K562 (cell line): Measurements from ENCODE around the gene TCF3. TPM values are rescaled to one million over a fixed set of nuclear protein-coding genes. Genes with fewer than 3 reads are reported as not detected.

ENCODE experiments used
- ARHGAP35 ChIP-seq: fragments of 450-650 bp; IDR thresholded peaks from 2 replicates; pipeline ENCODE4 v1.6.1; 2018; ENCODE audit not compliant: partially characterized antibody
- CREB1 ChIP-seq, 2 experiments: sonication (generic) in 1 of 2; formaldehyde crosslinking in 1 of 2; IDR thresholded peaks; 2 replicates each; pipeline versions ENCODE4 v1.6.1 to v1.8.0; 2012 to 2022; ENCODE audit warnings: inconsistent platforms in 1 of 2, mild to moderate bottlenecking in 1 of 2, missing genetic modification reagents in 1 of 2, moderate library complexity in 1 of 2
- KLF10 ChIP-seq: fragments of 250-450 bp; sonication (Bioruptor Pico); IDR thresholded peaks from 2 replicates; pipeline ENCODE4 v1.6.1; 2021; ENCODE audit warnings: matching md5 sums
- POLR2B ChIP-seq: fragments of 450-650 bp; IDR thresholded peaks from 2 replicates; pipeline ENCODE4 v1.6.1; 2018; ENCODE audit warnings: low read depth; ENCODE audit not compliant: partially characterized antibody
- RB1 ChIP-seq: fragments of 450-650 bp; IDR thresholded peaks from 2 replicates; pipeline ENCODE4 v1.6.1; 2017; ENCODE audit warnings: low read depth, mild to moderate bottlenecking
- SMAD1 ChIP-seq: fragments of 150-350 bp; IDR thresholded peaks from 2 replicates; pipeline ENCODE4 v1.6.1; 2014; ENCODE audit warnings: low read length, low read depth; ENCODE audit not compliant: partially characterized antibody
- ZNF79 ChIP-seq: fragments of 250-450 bp; sonication (Bioruptor Pico); IDR thresholded peaks from 2 replicates; pipeline ENCODE4 v1.4.0; 2020; ENCODE audit warnings: low read depth, mild to moderate bottlenecking, moderate library complexity
- ZSCAN32 ChIP-seq: fragments of 450-650 bp; formaldehyde crosslinking; IDR thresholded peaks from 2 replicates; pipeline ENCODE4 v1.4.0; 2020; ENCODE audit warnings: mild to moderate bottlenecking, moderate library complexity
- polyA plus RNA-seq, 8 experiments: library from polyadenylated mRNA; depleted of rRNA in 4 of 8; stranded (reverse) in 5 of 8; unstranded in 3 of 8; fragments of >200 nt; fragmentation: Nextera tagmentation in 2 of 8; fragmentation: Illumina TruSeq in 1 of 8; extraction: Ambion mirVana in 2 of 8; extraction: Trizol in 1 of 8; gene quantifications; 2 replicates each; pipeline versions ENCODE4 v1.2.1 to v1.2.3, GENCODE V29; 2011 to 2014; ENCODE audit warnings: inconsistent platforms in 1 of 8, missing spikeins in 1 of 8
- total RNA-seq, 7 experiments: library from RNA; depleted of rRNA in 6 of 7; stranded (reverse); fragments of >200 nt in 6 of 7; fragmentation: Illumina TruSeq in 2 of 7; extraction: Trizol in 2 of 7; gene quantifications; 2 replicates each; pipeline versions ENCODE4 v1.2.1 to v1.2.3, GENCODE V29; 2011 to 2021; ENCODE audit warnings: low replicate concordance in 1 of 7
- TF ChIP-seq, protein P1 (sequence below): fragments of 450-650 bp; IDR thresholded peaks from 2 replicates; pipeline ENCODE4 v1.6.1; 2016; ENCODE audit warnings: low read depth
- TF ChIP-seq, protein P2 (sequence below): fragments of 450-650 bp; IDR thresholded peaks from 2 replicates; pipeline ENCODE4 v1.6.1; 2014; ENCODE audit warnings: low read depth, mild to moderate bottlenecking, moderate library complexity, borderline replicate concordance
- TF ChIP-seq, protein P3 (sequence below): fragments of 250-450 bp; sonication (Bioruptor Pico); IDR thresholded peaks from 2 replicates; pipeline ENCODE4 v1.8.0; 2021; ENCODE audit warnings: borderline replicate concordance, mild to moderate bottlenecking, moderate library complexity; ENCODE audit not compliant: poor library complexity, severe bottlenecking
- TF ChIP-seq, protein P4 (sequence below), 2 experiments: IDR thresholded peaks in 1 of 2; conservative IDR thresholded peaks in 1 of 2; 2 replicates each; pipeline ENCODE4 v1.6.1; 2016; ENCODE audit warnings: low read depth in 2 of 2, mild to moderate bottlenecking in 1 of 2, missing compliant biosample characterization in 1 of 2, missing genetic modification characterization in 1 of 2, moderate library complexity in 1 of 2

TCF3 gene
- total and polyA plus RNA-seq, 9 of the 15 experiments (the other 6 are each of a cell fraction or from before 2014, with no cell fraction given) = 5.6 to 259 (median 84.0) TPM

- TF ChIP-seq, protein P1, sequence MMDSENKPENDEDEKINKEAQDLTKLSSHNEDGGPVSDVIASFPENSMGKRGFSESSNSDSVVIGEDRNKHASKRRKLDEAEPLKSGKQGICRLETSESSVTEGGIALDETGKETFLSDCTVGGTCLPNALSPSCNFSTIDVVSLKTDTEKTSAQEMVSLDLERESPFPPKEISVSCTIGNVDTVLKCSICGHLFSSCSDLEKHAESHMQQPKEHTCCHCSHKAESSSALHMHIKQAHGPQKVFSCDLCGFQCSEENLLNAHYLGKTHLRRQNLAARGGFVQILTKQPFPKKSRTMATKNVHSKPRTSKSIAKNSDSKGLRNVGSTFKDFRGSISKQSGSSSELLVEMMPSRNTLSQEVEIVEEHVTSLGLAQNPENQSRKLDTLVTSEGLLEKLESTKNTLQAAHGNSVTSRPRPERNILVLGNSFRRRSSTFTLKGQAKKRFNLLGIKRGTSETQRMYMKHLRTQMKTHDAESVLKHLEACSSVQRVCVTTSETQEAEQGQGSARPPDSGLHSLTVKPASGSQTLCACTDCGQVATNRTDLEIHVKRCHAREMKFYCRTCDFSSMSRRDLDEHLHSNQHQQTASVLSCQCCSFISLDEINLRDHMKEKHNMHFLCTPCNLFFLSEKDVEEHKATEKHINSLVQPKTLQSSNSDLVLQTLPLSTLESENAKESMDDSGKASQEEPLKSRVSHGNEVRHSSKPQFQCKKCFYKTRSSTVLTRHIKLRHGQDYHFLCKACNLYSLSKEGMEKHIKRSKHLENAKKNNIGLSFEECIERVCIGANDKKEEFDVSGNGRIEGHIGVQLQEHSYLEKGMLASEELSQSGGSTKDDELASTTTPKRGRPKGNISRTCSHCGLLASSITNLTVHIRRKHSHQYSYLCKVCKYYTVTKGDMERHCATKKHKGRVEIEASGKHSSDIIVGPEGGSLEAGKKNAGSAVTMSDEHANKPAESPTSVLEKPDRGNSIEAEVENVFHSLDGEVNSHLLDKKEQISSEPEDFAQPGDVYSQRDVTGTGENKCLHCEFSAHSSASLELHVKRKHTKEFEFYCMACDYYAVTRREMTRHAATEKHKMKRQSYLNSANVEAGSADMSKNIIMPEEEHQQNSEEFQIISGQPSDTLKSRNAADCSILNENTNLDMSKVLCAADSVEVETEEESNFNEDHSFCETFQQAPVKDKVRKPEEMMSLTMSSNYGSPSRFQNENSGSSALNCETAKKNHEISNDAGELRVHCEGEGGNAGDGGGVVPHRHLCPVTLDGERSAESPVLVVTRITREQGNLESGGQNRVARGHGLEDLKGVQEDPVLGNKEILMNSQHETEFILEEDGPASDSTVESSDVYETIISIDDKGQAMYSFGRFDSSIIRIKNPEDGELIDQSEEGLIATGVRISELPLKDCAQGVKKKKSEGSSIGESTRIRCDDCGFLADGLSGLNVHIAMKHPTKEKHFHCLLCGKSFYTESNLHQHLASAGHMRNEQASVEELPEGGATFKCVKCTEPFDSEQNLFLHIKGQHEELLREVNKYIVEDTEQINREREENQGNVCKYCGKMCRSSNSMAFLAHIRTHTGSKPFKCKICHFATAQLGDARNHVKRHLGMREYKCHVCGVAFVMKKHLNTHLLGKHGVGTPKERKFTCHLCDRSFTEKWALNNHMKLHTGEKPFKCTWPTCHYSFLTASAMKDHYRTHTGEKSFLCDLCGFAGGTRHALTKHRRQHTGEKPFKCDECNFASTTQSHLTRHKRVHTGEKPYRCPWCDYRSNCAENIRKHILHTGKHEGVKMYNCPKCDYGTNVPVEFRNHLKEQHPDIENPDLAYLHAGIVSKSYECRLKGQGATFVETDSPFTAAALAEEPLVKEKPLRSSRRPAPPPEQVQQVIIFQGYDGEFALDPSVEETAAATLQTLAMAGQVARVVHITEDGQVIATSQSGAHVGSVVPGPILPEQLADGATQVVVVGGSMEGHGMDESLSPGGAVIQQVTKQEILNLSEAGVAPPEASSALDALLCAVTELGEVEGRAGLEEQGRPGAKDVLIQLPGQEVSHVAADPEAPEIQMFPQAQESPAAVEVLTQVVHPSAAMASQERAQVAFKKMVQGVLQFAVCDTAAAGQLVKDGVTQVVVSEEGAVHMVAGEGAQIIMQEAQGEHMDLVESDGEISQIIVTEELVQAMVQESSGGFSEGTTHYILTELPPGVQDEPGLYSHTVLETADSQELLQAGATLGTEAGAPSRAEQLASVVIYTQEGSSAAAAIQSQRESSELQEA = no peak
- TF ChIP-seq, protein P2, sequence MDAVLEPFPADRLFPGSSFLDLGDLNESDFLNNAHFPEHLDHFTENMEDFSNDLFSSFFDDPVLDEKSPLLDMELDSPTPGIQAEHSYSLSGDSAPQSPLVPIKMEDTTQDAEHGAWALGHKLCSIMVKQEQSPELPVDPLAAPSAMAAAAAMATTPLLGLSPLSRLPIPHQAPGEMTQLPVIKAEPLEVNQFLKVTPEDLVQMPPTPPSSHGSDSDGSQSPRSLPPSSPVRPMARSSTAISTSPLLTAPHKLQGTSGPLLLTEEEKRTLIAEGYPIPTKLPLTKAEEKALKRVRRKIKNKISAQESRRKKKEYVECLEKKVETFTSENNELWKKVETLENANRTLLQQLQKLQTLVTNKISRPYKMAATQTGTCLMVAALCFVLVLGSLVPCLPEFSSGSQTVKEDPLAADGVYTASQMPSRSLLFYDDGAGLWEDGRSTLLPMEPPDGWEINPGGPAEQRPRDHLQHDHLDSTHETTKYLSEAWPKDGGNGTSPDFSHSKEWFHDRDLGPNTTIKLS = peak; percentile 87
- TF ChIP-seq SMAD1 = no peak
- TF ChIP-seq ZNF79 (CRISPR knock-in tag) = no peak
- TF ChIP-seq CREB1 (IDR thresholded peaks at IDR 0.05) = peak; percentile 95
- peak; percentile 95 for TF ChIP-seq CREB1 (CRISPR knock-in tag; IDR thresholded peaks at IDR 0.05)
- TF ChIP-seq ARHGAP35 = peak; percentile 73
- no peak for TF ChIP-seq KLF10
- TF ChIP-seq, protein P3, sequence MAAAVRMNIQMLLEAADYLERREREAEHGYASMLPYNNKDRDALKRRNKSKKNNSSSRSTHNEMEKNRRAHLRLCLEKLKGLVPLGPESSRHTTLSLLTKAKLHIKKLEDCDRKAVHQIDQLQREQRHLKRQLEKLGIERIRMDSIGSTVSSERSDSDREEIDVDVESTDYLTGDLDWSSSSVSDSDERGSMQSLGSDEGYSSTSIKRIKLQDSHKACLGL (CRISPR knock-in tag) = no peak
- TF ChIP-seq, protein P4, sequence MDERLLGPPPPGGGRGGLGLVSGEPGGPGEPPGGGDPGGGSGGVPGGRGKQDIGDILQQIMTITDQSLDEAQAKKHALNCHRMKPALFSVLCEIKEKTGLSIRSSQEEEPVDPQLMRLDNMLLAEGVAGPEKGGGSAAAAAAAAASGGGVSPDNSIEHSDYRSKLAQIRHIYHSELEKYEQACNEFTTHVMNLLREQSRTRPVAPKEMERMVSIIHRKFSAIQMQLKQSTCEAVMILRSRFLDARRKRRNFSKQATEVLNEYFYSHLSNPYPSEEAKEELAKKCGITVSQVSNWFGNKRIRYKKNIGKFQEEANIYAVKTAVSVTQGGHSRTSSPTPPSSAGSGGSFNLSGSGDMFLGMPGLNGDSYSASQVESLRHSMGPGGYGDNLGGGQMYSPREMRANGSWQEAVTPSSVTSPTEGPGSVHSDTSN (CRISPR knock-in tag; IDR thresholded peaks at IDR 0.05; ENCODE audit: low read depth) = peak; percentile 97
- TF ChIP-seq, protein P4 (tag; conservative IDR thresholded peaks at IDR 0.05; ENCODE audit: low read depth) = peak; percentile 100
- TF ChIP-seq ZSCAN32 = peak; percentile 57
- TF ChIP-seq RB1 = peak; percentile 96
- TF ChIP-seq POLR2B = peak; percentile 63
Observed at GRCh38 chr19:1652471-1653299, at the start of gene TCF3 (continued).
